HG03354 (cell line): ENCODE data around the gene L1TD1.
"Not testable (repeated sequence)": the region's sequence is repeated elsewhere in the genome, so short reads cannot be mapped to it uniquely, and the experiment has no call there.

Experiments
- ATAC-seq: cut with Tn5 transposase; IDR thresholded peaks from one replicate; pipeline ENCODE4 v1.9.1; 2021; ENCODE audit warnings: mild to moderate bottlenecking; ENCODE audit not compliant: unreplicated experiment, poor library complexity, severe bottlenecking

Gene L1TD1

DNA sequence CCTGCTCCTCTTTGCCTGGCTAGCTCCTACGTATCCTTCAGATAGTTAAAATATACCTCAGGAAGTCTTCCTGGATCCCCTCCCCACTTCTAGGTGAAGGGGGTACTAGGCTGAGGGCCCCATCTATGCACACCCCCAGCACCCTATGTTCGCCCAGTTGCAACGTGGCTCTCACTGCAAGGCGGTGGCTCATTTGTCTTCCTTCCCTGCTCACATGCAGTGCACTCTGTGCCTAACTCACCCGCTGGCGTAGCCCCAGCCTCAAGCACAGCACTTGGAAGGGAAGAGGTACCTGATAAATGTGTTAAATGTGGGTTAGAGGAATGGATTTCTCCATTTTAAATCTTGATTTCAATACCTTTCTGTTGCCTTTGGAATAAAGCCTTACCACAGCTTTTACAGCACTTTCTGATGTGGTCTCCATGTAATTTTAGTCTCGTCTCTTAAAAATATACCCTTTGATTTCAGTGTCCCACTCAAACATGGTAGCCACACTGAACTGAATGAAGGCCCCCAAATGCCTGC is 39.3 kb downstream of the L1TD1 start:
- ATAC-seq: no peak

DNA sequence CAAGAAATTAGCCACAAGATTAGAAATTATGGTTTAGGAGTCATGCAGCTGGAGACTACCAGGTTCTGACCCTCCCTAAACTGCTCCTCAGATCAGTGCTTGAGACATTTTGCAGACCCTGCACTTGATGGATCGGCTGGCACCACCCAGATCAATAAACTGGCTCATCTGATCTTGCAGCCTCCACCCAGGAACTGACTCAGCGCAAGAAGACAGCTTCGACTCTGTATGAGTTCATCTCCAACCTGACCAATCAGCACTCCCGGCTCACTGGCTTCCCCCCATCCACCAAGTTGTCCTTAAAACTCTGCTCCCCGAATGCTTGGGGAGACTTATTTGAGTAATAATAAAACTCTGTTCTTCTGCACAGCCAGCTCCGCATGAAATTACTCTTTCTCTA is 40.0 kb downstream of the L1TD1 start:
- ATAC-seq: no peak

DNA sequence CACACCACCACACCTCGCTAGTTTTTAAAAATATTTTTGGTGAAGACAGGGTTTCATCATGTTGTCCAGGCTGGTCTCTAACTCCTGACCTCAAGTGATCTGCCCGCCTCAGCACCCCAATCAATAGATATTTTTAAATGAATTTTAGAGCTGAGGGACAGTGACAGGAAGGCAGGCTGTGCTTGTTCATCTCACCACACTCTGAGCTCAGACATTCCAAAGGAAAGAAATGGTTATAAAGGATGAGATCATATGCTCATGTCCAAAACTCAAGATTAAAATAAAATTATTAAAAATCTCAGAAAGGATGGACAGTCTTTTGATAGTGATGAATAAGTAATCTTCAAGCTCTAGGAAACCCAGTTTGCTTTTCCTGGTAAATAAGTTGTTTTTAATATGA is 40.9 kb downstream of the L1TD1 start:
- ATAC-seq: no peak

DNA sequence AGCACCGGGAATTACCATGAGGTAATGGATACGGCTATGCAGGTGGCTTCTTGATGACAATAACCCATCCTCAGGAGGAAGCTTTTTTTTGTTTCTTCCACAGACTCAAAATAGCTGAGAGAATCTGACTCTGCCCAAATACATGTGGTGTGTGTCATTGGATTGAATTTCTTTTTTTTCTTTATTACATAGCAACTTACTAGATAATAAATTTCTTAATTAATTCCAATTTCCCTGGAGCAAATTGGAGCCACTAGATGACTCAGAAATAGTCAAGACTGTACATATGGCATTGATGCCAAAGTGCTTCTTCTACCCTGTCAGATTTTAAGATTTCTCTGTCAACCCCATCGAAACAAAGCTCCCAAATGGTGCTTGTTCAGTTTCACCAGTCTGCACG is 42.7 kb downstream of the L1TD1 start:
- ATAC-seq: no peak

DNA sequence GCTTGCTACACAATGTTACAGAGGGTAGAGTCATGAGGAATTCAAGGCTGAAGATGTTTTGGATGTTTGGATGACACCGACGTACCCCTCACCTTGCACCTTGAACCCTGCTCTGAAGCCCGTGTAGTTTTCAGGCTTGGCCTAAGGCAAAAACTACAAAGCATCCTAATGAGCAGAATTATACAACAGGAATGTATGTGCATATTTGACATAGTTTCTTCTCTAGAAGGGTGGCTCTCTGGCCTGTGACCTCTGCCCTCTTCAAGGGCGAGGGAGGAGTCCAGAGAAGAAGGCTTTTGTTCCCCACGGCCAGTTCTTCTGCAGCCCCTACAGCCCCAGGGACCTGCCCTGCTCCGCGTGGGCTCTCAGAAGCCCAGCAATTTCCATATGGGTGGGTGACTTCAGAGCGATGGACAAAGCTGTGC is 43.3 kb downstream of the L1TD1 start:
- no peak for ATAC-seq

DNA sequence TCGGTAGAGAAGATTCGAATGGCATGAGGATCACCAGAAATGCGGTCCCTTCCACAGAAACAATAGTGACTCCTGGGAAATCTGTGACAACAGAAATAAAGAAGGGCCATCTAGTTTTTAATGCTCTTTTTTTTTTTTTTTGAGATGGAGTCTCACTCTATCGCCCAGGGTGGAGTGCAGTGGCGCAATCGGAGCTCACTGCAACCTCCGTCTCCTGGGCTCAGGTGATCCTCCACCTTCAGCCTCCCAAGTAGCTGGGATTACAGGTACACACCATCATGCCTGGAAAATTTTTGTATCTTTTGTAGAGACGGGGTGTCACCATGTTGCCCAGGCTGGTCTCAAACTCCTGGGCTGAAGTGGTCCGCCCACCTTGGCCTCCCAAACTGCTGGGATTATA is 43.9 kb downstream of the L1TD1 start:
- no peak for ATAC-seq

DNA sequence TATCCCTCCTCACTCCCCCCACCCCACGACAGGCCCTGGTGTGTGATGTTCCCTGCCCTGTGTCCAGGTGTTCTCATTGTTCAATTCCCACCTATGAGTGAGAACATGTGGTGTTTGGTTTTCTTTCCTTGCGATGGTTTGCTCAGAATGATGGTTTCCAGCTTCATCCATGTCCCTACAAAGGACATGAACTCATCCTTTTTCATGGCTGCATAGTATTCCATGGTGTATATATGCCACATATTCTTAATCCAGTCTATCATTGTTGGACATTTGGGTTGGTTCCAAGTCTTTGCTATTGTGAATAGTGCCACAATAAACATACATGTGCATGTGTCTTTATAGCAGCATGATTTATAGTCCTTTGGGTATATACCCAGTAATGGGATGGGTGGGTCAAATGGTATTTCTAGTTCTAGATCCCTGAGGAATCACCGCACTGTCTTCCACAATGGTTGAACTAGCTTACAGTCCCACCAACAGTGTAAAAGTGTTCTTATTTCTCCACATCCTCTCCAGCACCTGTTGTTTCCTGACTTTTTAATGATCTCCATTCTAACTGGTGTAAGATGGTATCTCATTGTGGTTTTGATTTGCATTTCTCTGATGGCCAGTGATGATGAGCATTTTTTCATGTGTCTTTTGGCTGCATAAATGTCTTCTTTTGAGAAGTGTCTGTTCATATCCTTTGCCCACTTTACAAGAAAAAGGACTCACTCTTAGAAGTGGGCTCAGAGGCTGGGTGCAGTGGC is 45.2 kb downstream of the L1TD1 start:
- ATAC-seq: not testable (repeated sequence)

DNA sequence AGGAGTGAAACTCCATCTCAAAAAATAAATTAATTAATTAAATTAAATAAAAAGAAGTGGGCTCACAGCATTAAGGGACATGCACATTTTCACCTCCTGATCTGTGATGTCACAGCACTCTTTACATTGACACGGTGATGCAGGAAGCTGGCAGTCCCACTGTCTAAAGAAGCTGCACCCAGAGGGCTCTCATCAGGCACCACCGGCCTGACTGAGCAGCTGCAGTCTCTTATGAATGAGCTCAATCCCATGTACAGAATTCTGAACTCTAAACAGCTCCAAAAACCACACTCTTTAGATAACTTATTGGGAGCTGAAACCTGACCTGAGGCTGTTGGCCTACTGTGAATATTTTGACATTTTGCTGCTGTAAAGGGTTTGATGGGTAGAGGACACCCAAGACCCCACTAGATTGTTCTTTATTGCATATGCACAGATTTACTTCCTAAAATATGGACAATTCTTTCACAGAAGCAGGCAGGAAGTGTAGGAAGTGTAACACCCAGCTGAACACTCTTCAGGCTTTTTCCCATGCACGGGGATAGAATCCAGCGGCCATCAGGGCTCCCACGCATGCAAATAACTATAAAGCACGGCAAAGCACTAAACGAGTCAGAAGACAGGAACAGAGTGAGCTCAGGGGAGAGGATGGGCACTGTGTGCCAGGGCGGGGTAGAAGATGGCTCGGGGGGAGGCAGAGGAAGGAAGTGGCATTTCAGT is 46.2 kb downstream of the L1TD1 start:
- no peak for ATAC-seq

DNA sequence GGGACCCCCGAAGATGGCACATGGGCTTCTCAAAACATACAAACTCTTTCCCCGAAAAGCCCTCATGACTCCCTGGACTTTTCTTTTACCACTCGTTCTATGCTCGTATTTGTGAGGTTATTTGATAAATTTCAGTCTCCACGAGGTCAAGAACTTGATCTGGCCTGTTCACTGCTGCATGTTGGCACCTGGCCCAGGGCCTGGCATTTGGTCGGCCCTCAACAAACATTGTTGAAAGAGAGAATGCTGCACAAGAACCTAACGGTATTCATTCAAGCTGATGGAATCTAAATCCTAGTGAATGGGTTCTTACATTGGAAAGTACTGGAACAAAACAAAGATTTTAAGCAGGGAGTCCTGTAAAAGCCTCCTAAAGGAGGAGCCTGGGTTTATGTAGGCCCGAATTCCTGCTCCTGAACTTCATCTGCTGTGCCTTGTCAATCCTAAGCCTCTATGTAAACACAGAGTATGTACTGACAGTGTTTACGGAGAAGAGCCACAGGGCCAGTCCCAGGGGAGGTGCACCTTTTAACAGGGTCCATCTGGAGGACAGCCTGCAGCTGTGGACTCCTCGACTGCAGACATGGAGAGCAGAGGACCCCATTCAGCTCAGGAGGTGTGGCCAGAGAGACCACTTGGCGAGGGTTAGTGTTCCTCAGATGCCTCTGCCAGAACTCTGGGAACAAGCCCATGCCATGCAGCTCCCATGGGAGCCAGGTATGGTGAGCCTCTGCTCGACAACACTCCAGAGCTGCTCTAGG is 46.9 kb downstream of the L1TD1 start:
- no peak for ATAC-seq

DNA sequence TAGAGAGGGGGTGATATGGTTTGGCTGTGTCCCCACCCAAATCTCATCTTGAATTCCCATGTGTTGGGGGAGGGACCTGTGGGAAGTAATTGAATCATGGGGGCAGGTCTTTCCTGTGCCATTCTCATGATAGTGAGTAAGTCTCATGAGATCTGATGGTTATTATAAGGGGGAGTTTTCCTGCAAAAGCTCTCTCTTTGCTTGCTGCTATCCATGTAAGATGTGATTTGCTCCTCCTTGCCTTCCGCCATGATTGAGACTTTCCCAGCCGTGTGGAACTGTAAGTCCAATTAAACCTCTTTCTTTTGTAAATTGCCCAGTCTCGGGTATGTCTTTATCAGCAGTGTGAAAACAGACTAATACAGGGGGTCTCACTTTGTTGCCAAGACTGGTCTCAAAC is 49.7 kb downstream of the L1TD1 start:
- ATAC-seq: not testable (repeated sequence)

DNA sequence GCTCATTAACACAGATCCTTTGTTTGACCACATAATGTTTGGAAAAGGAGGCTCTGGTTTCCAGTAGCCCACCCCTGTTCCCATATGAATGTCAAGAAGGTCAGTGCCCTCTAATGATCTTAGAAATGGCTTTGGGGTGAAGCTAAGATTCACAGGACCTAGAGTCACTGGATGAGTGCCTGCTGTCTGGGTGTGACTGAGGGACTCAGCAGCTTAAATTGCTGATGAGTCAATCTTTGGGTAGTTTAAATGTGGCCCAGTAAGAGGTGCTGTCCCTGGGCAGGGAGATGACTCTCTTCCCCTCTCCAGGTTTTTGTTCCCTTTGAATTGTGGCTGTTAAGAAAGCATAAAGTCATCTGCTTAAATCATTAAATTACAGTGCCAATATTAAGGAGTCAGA is 50.6 kb downstream of the L1TD1 start:
- ATAC-seq: no peak

DNA sequence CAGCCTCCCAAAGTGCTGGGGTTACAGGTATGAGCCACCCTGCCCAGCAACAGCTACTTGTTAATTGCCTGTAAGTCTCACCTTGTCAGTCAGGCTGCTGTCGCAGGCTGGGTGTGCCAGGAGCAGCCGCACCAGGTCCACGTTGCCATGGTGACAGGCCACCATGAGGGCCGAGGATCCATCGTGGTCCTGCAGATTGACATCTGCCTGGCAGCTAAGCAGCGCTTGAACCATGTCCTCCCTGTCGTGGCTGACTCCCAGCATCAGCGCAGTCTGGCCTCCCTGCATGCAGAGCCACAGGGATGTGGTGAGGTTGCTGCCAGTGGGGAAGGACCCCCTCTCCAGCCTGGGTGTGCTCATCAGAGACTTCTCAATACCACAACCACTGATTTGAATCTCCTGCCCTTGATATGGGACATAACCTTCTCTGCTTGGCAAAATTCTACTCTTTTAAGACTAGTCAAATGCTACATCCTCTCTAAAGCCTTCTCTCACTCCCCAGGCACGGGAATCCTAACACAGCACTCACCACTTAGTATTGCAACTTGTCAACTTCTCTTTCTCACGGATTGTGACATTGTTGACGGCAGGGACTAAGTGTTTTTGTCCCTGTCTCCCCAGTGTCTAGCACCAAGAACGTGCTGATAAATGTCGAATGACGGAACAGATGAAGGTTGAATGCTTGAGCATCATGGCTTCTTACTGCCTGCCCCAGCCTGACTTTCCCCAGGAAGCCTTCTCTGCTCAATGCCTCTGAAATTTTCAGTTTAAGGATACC is 52.9 kb downstream of the L1TD1 start:
- no peak for ATAC-seq

DNA sequence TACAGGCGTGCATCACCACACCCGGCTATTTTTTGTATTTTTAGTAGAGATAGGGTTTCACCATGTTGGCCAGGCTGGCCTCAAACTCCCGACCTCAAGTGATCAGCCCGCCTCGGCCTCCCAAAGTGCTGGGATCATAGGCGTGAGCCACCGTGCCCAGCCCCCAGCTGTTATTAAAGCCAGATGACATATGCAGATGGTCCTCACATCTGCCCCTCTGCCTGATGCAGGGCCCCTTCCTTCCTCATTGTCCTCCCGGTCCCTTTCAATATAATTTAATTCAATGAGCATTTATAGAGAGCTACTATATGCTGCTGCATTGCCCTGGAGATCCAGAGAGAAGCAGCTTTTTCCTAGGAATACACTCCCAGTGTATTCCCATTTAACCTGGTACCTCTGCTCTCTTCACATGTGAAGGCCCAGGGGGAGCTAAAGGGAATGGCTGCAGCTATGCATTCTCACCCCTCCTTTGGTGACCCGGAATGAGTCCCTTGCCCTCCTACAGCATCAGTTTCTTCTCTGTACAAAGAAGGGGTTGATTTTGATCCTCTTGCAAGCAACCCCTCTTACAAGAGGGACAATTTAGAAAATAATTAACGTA is 55.6 kb downstream of the L1TD1 start:
- no peak for ATAC-seq

DNA sequence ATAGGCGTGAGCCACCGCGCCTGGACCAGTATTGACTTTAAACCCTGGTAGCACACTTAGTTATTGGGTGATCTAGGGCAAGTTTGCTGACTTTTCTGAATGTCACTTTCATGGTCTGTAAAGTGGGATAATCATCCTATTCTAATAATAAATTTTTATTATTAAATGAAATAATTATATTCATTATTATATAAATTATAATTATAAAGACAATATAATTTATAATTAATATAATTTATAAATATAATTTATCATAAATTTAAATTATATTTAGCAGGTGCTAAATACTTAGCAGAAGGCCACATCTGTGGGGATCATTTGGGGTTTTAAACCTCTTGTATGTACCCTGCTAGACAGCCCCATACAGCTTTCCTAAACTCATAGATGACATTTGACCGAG is 64.9 kb downstream of the L1TD1 start:
- ATAC-seq: no peak

DNA sequence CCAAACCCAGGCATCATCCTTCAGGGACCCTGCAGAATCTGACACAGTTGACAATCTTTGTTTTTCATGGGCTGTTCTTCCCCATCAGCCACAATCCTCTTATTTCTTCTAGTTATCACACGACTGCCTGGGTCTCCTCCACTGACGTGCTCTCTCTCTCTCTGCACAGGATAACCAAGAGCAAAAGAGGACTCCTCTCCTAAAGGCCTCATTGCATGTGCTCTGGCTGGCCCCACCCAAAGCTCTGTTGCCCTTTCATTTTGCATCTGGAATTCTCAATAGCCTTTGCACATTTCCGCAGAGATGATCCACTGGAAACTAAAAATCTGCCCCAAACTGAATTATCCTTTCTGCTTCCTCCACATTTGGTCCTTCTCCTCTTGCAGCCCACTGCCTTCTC is 66.0 kb downstream of the L1TD1 start:
- ATAC-seq: no peak
